PFSK-1 (cell line): ENCODE results near the gene CERS4.

Source experiments
- FOXP2 ChIP-seq: optimal IDR thresholded peaks from 2 replicates; pipeline ENCODE3; 2011; ENCODE audit warnings: borderline replicate concordance, control low read depth, inconsistent platforms; ENCODE audit not compliant: insufficient read depth; ENCODE audit errors: extremely low read length, extremely low read depth
- POLR2AphosphoS5 ChIP-seq: IDR thresholded peaks from 2 replicates; pipeline ENCODE4 v1.6.1; 2012; ENCODE audit warnings: low read depth, mild to moderate bottlenecking, control low read depth, low read length, moderate library complexity
- REST ChIP-seq, 2 experiments: IDR thresholded peaks; 2 replicates each; pipeline versions ENCODE4 v1.6.1 to v1.8.0; 2011 to 2012; ENCODE audit warnings: low read depth in 2 of 2, low read length in 2 of 2, control low read depth in 1 of 2, inconsistent platforms in 1 of 2, mild to moderate bottlenecking in 1 of 2, moderate library complexity in 1 of 2; ENCODE audit not compliant: insufficient read depth in 1 of 2
- SIN3A ChIP-seq: IDR thresholded peaks from 2 replicates; pipeline ENCODE4 v1.6.1; 2012; ENCODE audit warnings: mild to moderate bottlenecking, low read length, moderate library complexity, borderline replicate concordance; ENCODE audit not compliant: insufficient read depth
- TAF1 ChIP-seq: IDR thresholded peaks from 2 replicates; pipeline ENCODE4 v1.6.1; 2012; ENCODE audit warnings: low read length, control low read depth, borderline replicate concordance; ENCODE audit not compliant: insufficient read depth

The CERS4 gene

GRCh38 chr19:8212916-8213315 lies 3.7 kb downstream of the CERS4 start:
- TF ChIP-seq TAF1 (no peak), FOXP2 (no peak), SIN3A (no peak), REST (IDR thresholded peaks at IDR 0.05; ENCODE audit: insufficient read depth in 1 of 2, low read depth in 2 of 2, low read length in 2 of 2) (no peak), POLR2AphosphoS5 (no peak)

DNA sequence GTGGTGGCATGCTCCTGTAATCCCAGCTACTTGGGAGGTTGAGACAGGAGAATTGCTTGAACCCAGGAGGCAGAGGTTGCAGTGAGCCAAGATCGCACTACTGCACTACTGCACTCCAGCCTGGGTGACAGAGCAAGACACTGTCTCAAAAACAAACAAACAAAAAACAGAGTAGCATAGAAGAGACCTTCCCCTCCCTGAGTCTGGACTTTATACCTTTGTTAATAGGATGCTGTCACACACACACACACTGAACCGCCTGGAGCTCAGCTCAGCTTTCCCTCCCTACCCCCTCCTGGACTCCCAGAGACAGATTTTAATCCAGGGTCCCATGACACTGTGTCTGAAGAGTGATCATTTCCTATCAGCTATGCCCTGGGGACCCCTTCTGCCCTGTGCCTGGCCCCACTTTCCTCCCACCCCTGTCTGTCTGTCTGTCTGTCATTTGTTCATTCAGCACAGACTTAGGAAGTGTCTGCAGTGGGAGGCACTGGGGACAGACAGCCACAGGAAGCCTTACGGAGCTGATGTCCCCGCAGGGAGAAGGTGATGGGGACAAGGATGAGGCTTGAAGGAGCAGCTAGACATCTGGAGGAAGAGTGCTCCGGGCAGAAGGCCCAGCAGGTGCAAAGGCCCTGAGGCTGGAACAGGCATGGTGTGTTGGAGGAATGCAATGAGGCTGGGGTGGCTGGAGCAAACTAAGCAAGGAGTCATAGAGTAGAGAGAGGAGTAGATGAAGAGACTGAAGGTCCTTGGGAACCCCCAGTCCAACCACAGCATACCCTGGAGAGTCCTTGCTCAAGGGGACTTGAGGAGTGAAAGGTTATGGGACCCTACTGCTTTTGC lies 4.9 kb downstream of the CERS4 start:
- TF ChIP-seq SIN3A (no peak), REST (IDR thresholded peaks at IDR 0.05; ENCODE audit: insufficient read depth in 1 of 2, low read depth in 2 of 2, low read length in 2 of 2) (no peak), FOXP2 (no peak), POLR2AphosphoS5 (no peak), TAF1 (no peak)

- no peak for TF ChIP-seq TAF1
- no peak for TF ChIP-seq REST (IDR thresholded peaks at IDR 0.05; ENCODE audit: insufficient read depth in 1 of 2, low read depth in 2 of 2, low read length in 2 of 2)
- no peak for TF ChIP-seq SIN3A
Observed at GRCh38 chr19:8214802-8215201, 5.6 kb downstream of the CERS4 start.

- TF ChIP-seq TAF1 (no peak), POLR2AphosphoS5 (no peak), REST (IDR thresholded peaks at IDR 0.05; ENCODE audit: insufficient read depth in 1 of 2, low read depth in 2 of 2, low read length in 2 of 2) (no peak), FOXP2 (no peak), SIN3A (no peak)
Observed at GRCh38 chr19:8215783-8216182, 6.6 kb downstream of the CERS4 start.
